Neural cell (in vitro differentiated cells): ENCODE measurements around the gene LSM4. TPM values are rescaled to one million over a fixed set of nuclear protein-coding genes. Genes with fewer than 3 reads are reported as not detected.

Experiments
- H2AFZ ChIP-seq: fragments of 200-600, 300-800 bp; sonication (generic), shearing (Covaris generic); 2 replicates; pipeline ENCODE4 v1.6.0; 2014; ENCODE audit warnings: low read depth, mild to moderate bottlenecking, antibody characterized with exemption, low read length, moderate library complexity
- H3F3A ChIP-seq: fragments of 200-600 bp; shearing (Covaris generic); 2 replicates; pipeline ENCODE4 v1.6.1; 2016; ENCODE audit warnings: mild to moderate bottlenecking, moderate library complexity, mixed read lengths, antibody characterized with exemption, low read length; ENCODE audit not compliant: insufficient read depth, poor library complexity, severe bottlenecking
- H3K27ac ChIP-seq: fragments of 200-600, 300-800 bp; sonication (generic), shearing (Covaris generic); 2 replicates; pipeline ENCODE4 v1.5.1; 2014; ENCODE audit warnings: mild to moderate bottlenecking, low read length, moderate library complexity
- H3K27me3 ChIP-seq: fragments of 300-800, 200-600 bp; sonication (generic), shearing (Covaris generic); 2 replicates; pipeline ENCODE4 v1.6.0; 2014; ENCODE audit warnings: mild to moderate bottlenecking, low read depth, low read length, moderate library complexity; ENCODE audit not compliant: insufficient read depth
- H3K36me3 ChIP-seq: fragments of 300-800, 200-600 bp; sonication (generic), shearing (Covaris generic); 2 replicates; pipeline ENCODE4 v1.5.1; 2014; ENCODE audit warnings: mild to moderate bottlenecking, antibody characterized with exemption, low read length, moderate library complexity; ENCODE audit not compliant: insufficient read depth
- H3K4me2 ChIP-seq: fragments of 300-800, 200-600 bp; sonication (generic), shearing (Covaris generic); 2 replicates; pipeline ENCODE4 v1.6.0; 2014; ENCODE audit warnings: mild to moderate bottlenecking, low read length
- H3K4me3 ChIP-seq: fragments of 300-800, 200-600 bp; sonication (generic), shearing (Covaris generic); 2 replicates; pipeline ENCODE4 v1.5.1; 2014; ENCODE audit warnings: mild to moderate bottlenecking, low read length, moderate library complexity
- H3K79me2 ChIP-seq: fragments of 200-600 bp; shearing (Covaris generic); replicated peaks from 2 replicates; pipeline ENCODE4 v1.6.0; 2014; ENCODE audit warnings: mild to moderate bottlenecking, low read length, moderate library complexity; ENCODE audit not compliant: insufficient read depth
- H3K9ac ChIP-seq: fragments of 300-800, 200-600 bp; sonication (generic), shearing (Covaris generic); 2 replicates; pipeline ENCODE4 v1.6.1; 2016; ENCODE audit warnings: mild to moderate bottlenecking, low read length, mixed read lengths
- H3K9me2 ChIP-seq: fragments of 200-600 bp; shearing (Covaris generic); 2 replicates; pipeline ENCODE4 v1.6.1; 2016; ENCODE audit warnings: mild to moderate bottlenecking, low read length, mixed read lengths; ENCODE audit not compliant: insufficient read depth
- H3K9me3 ChIP-seq: fragments of 200-600, 300-800 bp; sonication (generic), shearing (Covaris generic); 2 replicates; pipeline ENCODE4 v1.6.1; 2016; ENCODE audit warnings: mild to moderate bottlenecking, mixed run types, low read length, moderate library complexity, mixed read lengths
- H4K20me1 ChIP-seq: fragments of 200-600 bp; shearing (Covaris generic); 2 replicates; pipeline ENCODE4 v1.6.1; 2016; ENCODE audit warnings: mild to moderate bottlenecking, mixed run types; ENCODE audit not compliant: insufficient read depth
- CTCF ChIP-seq: fragments of 450-650 bp; IDR thresholded peaks from 2 replicates; pipeline ENCODE4 v1.5.1; 2014; ENCODE audit warnings: antibody characterized with exemption, mild to moderate bottlenecking, moderate library complexity; ENCODE audit not compliant: poor library complexity, severe bottlenecking
- EP300 ChIP-seq: fragments of 450-650 bp; conservative IDR thresholded peaks from 2 replicates; pipeline ENCODE4 v1.6.1; 2014; ENCODE audit warnings: antibody characterized with exemption, mild to moderate bottlenecking, moderate library complexity; ENCODE audit not compliant: poor library complexity, severe bottlenecking
- EZH2 ChIP-seq: fragments of 200-600, 300-800 bp; shearing (Covaris generic), sonication (generic); IDR thresholded peaks from 2 replicates; pipeline ENCODE4 v1.6.1; 2014; ENCODE audit warnings: antibody characterized with exemption, low read length, borderline replicate concordance, mild to moderate bottlenecking; ENCODE audit not compliant: insufficient read depth, poor library complexity, severe bottlenecking
- MXI1 ChIP-seq: fragments of 450-650 bp; conservative IDR thresholded peaks from 2 replicates; pipeline ENCODE4 v1.6.1; 2014; ENCODE audit warnings: antibody characterized with exemption, mild to moderate bottlenecking; ENCODE audit not compliant: poor library complexity, severe bottlenecking
- POLR2AphosphoS5 ChIP-seq: IDR thresholded peaks from 2 replicates; pipeline ENCODE4 v1.6.1; 2012
- RAD21 ChIP-seq: fragments of 450-650 bp; conservative IDR thresholded peaks from 2 replicates; pipeline ENCODE4 v1.6.1; 2014; ENCODE audit warnings: antibody characterized with exemption, mild to moderate bottlenecking, moderate library complexity
- REST ChIP-seq: IDR thresholded peaks from 2 replicates; pipeline ENCODE4 v1.6.1; 2012; ENCODE audit warnings: borderline replicate concordance
- SMC3 ChIP-seq: fragments of 450-650 bp; conservative IDR thresholded peaks from 2 replicates; pipeline ENCODE4 v1.6.1; 2014; ENCODE audit warnings: antibody characterized with exemption, mild to moderate bottlenecking, moderate library complexity; ENCODE audit not compliant: poor library complexity
- TAF1 ChIP-seq: IDR thresholded peaks from 2 replicates; pipeline ENCODE4 v1.6.1; 2012; ENCODE audit warnings: low read depth
- polyA plus RNA-seq: library from polyadenylated mRNA; depleted of rRNA; stranded (reverse); fragments of >200 nt; gene quantifications from 2 replicates; pipeline ENCODE4 v1.2.3, GENCODE V29; 2014

LSM4 gene
- polyA plus RNA-seq, 1 donor from 2014 or later, result 382 TPM

GRCh38 chr19:18306209-18306887 lies 16.5 kb downstream of the LSM4 start:
- Histone ChIP-seq H3K27ac (no peak overlapping the region), H3K9ac (no peak overlapping the region)

More at GRCh38 chr19:18306209-18306887, 16.5 kb downstream of the LSM4 start:
- Histone ChIP-seq H3K4me2 (no peak overlapping the region), H3K36me3 (no peaks in the 10 kb centered on the region), H3K27me3 (no peaks in the 10 kb centered on the region), H3K9me2 (no peaks in the 10 kb centered on the region), H3K4me3 (no peak overlapping the region), H3K79me2 (no peaks in the 10 kb centered on the region), H4K20me1 (no peaks in the 10 kb centered on the region), H3F3A (no peaks in the 10 kb centered on the region), H3K9me3 (no peaks in the 10 kb centered on the region), H2AFZ (no peak overlapping the region)
- TF ChIP-seq CTCF, result no peak
- no peak for TF ChIP-seq EZH2
- TF ChIP-seq TAF1, result no peak
- TF ChIP-seq REST, result no peak
- no peak for TF ChIP-seq POLR2AphosphoS5
- no peak for TF ChIP-seq SMC3
- TF ChIP-seq MXI1, result no peak
- no peak for TF ChIP-seq EP300
- TF ChIP-seq RAD21, result no peak
